ENCODE data around the gene MKKS.

MKKS gene

GRCh38 chr20:10362674-10363073 lies 71.3 kb downstream of the MKKS start:
- no peak overlapping the region for H3K9ac ChIP-seq
- H3K27ac ChIP-seq, result no peak overlapping the region
- H3K27me3 ChIP-seq, result no peaks in the 10 kb centered on the region
- H3K36me3 ChIP-seq, result no peaks in the 10 kb centered on the region
- no peak overlapping the region for H3K4me3 ChIP-seq
- no peak for TF ChIP-seq Cebpa-rat (IDR thresholded peaks at IDR 0.05)
- H3K4me1 ChIP-seq, result no peaks in the 10 kb centered on the region
- H3K4me2 ChIP-seq, result no peak overlapping the region
- no peaks in the 10 kb centered on the region for H4K20me1 ChIP-seq
- peaks cover 0 to 2% (median under 1%) of the 10 kb centered on the region in 11 experiments; a peak in 8 of 22 replicates for H3K9me3 ChIP-seq (replicated peaks in 1 of 11)

GRCh38 chr20:10360878-10361277 lies 73.1 kb downstream of the MKKS start:
- Histone ChIP-seq H3K4me2 (no peak overlapping the region), H3K9ac (no peak overlapping the region), H3K27me3 (no peaks in the 10 kb centered on the region), H3K4me3 (no peak overlapping the region), H3K36me3 (no peaks in the 10 kb centered on the region), H3K27ac (no peak overlapping the region), H3K9me3 (replicated peaks in 1 of 11) (peaks cover 0 to 15% (median 11%) of the 10 kb centered on the region in 11 experiments; a peak in 15 of 22 replicates), H3K4me1 (no peaks in the 10 kb centered on the region), H4K20me1 (no peaks in the 10 kb centered on the region)
- TF ChIP-seq Cebpa-rat (IDR thresholded peaks at IDR 0.05), result no peak

- H3K27ac ChIP-seq, result no peak overlapping the region
- no peaks in the 10 kb centered on the region for H3K27me3 ChIP-seq
- no peaks in the 10 kb centered on the region for H4K20me1 ChIP-seq
- no peak overlapping the region for H3K4me3 ChIP-seq
- no peak for TF ChIP-seq Cebpa-rat (IDR thresholded peaks at IDR 0.05)
- peaks cover 0 to 15% (median 11%) of the 10 kb centered on the region in 11 experiments; a peak in 15 of 22 replicates for H3K9me3 ChIP-seq (replicated peaks in 1 of 11)
- H3K4me1 ChIP-seq, result no peaks in the 10 kb centered on the region
- no peak overlapping the region for H3K4me2 ChIP-seq
- no peak overlapping the region for H3K9ac ChIP-seq
- H3K36me3 ChIP-seq, result no peaks in the 10 kb centered on the region
Observed at GRCh38 chr20:10359621-10360040, 74.4 kb downstream of the MKKS start.

- Histone ChIP-seq H3K27me3 (no peaks in the 10 kb centered on the region), H3K27ac (no peak overlapping the region), H3K9ac (no peak overlapping the region), H3K4me1 (no peaks in the 10 kb centered on the region), H3K9me3 (replicated peaks in 1 of 11) (peaks cover 0 to 15% (median 11%) of the 10 kb centered on the region in 11 experiments; a peak in 15 of 22 replicates), H3K4me3 (no peak overlapping the region), H3K4me2 (no peak overlapping the region), H4K20me1 (no peaks in the 10 kb centered on the region), H3K36me3 (no peaks in the 10 kb centered on the region)
- no peak for TF ChIP-seq Cebpa-rat (IDR thresholded peaks at IDR 0.05)
Observed at GRCh38 chr20:10357974-10358373, 76.0 kb downstream of the MKKS start.

- H3K4me1 ChIP-seq, result no peaks in the 10 kb centered on the region
- H3K27ac ChIP-seq, result no peak overlapping the region
- no peaks in the 10 kb centered on the region for H3K36me3 ChIP-seq
- H3K4me3 ChIP-seq, result no peak overlapping the region
- TF ChIP-seq Cebpa-rat (IDR thresholded peaks at IDR 0.05), result no peak
- H3K4me2 ChIP-seq, result no peak overlapping the region
- H3K9ac ChIP-seq, result no peak overlapping the region
- H3K27me3 ChIP-seq, result no peaks in the 10 kb centered on the region
- no peaks in the 10 kb centered on the region for H4K20me1 ChIP-seq
- H3K9me3 ChIP-seq (replicated peaks in 1 of 11), result peaks cover 0 to 15% (median 11%) of the 10 kb centered on the region in 11 experiments; a peak in 15 of 22 replicates
Observed at GRCh38 chr20:10357061-10357708, 76.8 kb downstream of the MKKS start.

GRCh38 chr20:10356628-10357027 lies 77.4 kb downstream of the MKKS start:
- Histone ChIP-seq H3K4me3 (no peak overlapping the region), H4K20me1 (no peaks in the 10 kb centered on the region), H3K4me2 (no peak overlapping the region), H3K27ac (no peak overlapping the region), H3K27me3 (no peaks in the 10 kb centered on the region), H3K9ac (no peak overlapping the region), H3K36me3 (no peaks in the 10 kb centered on the region), H3K4me1 (no peaks in the 10 kb centered on the region), H3K9me3 (replicated peaks in 1 of 11) (peaks cover 0 to 15% (median 11%) of the 10 kb centered on the region in 11 experiments; a peak in 15 of 22 replicates)
- TF ChIP-seq Cebpa-rat (IDR thresholded peaks at IDR 0.05), result no peak

- Histone ChIP-seq H3K4me2 (no peak overlapping the region), H3K27me3 (no peaks in the 10 kb centered on the region), H3K4me1 (peaks cover 9 to 12% (median 11%) of the 10 kb centered on the region in 10 experiments; a peak in 17 of 20 replicates), H3K9me3 (replicated peaks in 1 of 11) (peaks cover 0 to 15% (median 11%) of the 10 kb centered on the region in 11 experiments; a peak in 15 of 22 replicates), H3K9ac (no peak overlapping the region), H3K27ac (no peak overlapping the region), H3K36me3 (no peaks in the 10 kb centered on the region), H3K4me3 (no peak overlapping the region), H4K20me1 (no peaks in the 10 kb centered on the region)
- TF ChIP-seq Cebpa-rat (IDR thresholded peaks at IDR 0.05), result no peak
Observed at GRCh38 chr20:10352934-10353824, 80.8 kb downstream of the MKKS start.

Measured in BLaER1 treated with 17β-estradiol and CSF1 and Interleukin-3, amounts not matched to agents 10 nM and 100 nM (cell line).